ENCODE results near the gene SNCAIP. TPM values are rescaled to one million over a fixed set of nuclear protein-coding genes. Genes with fewer than 3 reads are reported as not detected.

Gene SNCAIP
- total and polyA plus RNA-seq, 2 donors (not counting 1 experiment from before 2014, with no cell fraction given) = 1.3 to 4.1 TPM

DNA sequence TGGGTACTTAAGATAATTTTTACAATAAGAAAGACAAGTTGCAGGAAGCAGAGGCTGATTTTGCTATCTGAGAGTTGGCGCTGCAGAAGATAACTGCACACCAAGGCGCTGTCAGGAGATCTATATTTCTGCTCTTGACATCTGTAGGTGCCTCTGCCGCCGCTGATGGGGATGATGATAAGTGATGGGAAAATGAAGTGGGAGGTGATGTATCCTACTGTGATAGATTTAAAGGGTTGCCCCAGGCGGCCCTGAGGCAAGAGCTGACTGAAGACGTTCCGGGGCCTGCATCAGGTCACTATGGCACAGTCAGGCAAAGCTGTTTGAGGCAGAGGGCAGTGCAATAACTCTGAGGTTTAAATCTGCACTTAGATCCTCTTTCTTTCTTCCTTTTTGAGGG, 78.1 kb downstream of the SNCAIP start:
- Histone ChIP-seq H4K20me1 (ENCODE audit: control insufficient read depth, extremely low read depth, insufficient read depth, low read length) (no peaks in the 10 kb centered on the region), H3K79me2 (ENCODE audit: control insufficient read depth, insufficient read depth, low read length) (no peaks in the 10 kb centered on the region), H3K27ac (ENCODE audit: insufficient read depth, low read length) (no peak overlapping the region), H3K9ac (ENCODE audit: insufficient read depth, low read length) (no peak overlapping the region), H3K9me3 (ENCODE audit: control insufficient read depth, insufficient read depth, low read depth, low read length) (no peaks in the 10 kb centered on the region), H2AFZ (ENCODE audit: low read length) (no peak overlapping the region), H3K4me1 (ENCODE audit: control insufficient read depth, extremely low read depth, insufficient read depth, low read length) (no peaks in the 10 kb centered on the region), H3K27me3 (ENCODE audit: control insufficient read depth, insufficient read depth, low read length) (no peaks in the 10 kb centered on the region), H3K4me3 (replicated peaks in 1 of 4; ENCODE audit: control extremely low read depth in 1 of 4, insufficient read depth in 1 of 4, low read depth in 3 of 4, low read length in 4 of 4) (no peak overlapping the region), H3K4me2 (ENCODE audit: extremely low read depth, insufficient read depth, low read length) (no peak overlapping the region), H3K36me3 (ENCODE audit: control insufficient read depth, insufficient read depth, low read length) (no peaks in the 10 kb centered on the region)
- TF ChIP-seq, protein P1, sequence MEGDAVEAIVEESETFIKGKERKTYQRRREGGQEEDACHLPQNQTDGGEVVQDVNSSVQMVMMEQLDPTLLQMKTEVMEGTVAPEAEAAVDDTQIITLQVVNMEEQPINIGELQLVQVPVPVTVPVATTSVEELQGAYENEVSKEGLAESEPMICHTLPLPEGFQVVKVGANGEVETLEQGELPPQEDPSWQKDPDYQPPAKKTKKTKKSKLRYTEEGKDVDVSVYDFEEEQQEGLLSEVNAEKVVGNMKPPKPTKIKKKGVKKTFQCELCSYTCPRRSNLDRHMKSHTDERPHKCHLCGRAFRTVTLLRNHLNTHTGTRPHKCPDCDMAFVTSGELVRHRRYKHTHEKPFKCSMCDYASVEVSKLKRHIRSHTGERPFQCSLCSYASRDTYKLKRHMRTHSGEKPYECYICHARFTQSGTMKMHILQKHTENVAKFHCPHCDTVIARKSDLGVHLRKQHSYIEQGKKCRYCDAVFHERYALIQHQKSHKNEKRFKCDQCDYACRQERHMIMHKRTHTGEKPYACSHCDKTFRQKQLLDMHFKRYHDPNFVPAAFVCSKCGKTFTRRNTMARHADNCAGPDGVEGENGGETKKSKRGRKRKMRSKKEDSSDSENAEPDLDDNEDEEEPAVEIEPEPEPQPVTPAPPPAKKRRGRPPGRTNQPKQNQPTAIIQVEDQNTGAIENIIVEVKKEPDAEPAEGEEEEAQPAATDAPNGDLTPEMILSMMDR (conservative IDR thresholded peaks at IDR 0.05 in 1 of 2, IDR thresholded peaks at IDR 0.05 in 1 of 2; ENCODE audit: low read depth in 1 of 2, low read length in 2 of 2) = no peak
- TF ChIP-seq EZH2 (IDR thresholded peaks at IDR 0.05; ENCODE audit: low read length, missing control alignments) = no peak
- DNase-seq (ENCODE audit: low read depth in 2 of 2) = no peak

DNA sequence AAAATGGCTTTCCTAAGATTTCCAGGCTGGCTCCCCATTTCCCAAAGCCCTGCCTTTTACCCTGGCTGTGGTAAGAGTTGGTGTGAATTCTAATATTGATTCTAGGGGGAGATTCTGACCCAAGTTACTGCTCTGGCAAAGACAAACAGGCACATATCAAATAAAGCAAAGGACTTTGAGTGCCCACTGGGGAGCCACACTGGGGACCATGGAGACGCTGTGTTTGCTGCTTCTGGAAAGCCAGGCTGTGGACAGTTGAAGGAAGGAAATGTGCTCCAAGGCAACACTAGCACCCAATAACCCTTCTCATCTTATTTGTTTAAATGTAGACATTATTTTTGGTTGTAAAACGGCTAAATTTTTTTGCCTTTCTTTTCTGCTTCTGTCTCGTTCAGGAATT, 78.7 kb downstream of the SNCAIP start:
- no peak overlapping the region for H3K27ac ChIP-seq (ENCODE audit: insufficient read depth, low read length)
- H3K36me3 ChIP-seq (ENCODE audit: control insufficient read depth, insufficient read depth, low read length) = no peaks in the 10 kb centered on the region
- H3K4me2 ChIP-seq (ENCODE audit: extremely low read depth, insufficient read depth, low read length) = no peak overlapping the region
- no peaks in the 10 kb centered on the region for H3K9me3 ChIP-seq (ENCODE audit: control insufficient read depth, insufficient read depth, low read depth, low read length)
- no peaks in the 10 kb centered on the region for H3K27me3 ChIP-seq (ENCODE audit: control insufficient read depth, insufficient read depth, low read length)
- no peak overlapping the region for H3K9ac ChIP-seq (ENCODE audit: insufficient read depth, low read length)
- TF ChIP-seq EZH2 (IDR thresholded peaks at IDR 0.05; ENCODE audit: low read length, missing control alignments) = no peak
- TF ChIP-seq, protein P1 (conservative IDR thresholded peaks at IDR 0.05 in 1 of 2, IDR thresholded peaks at IDR 0.05 in 1 of 2; ENCODE audit: low read depth in 1 of 2, low read length in 2 of 2) = no peak
- H4K20me1 ChIP-seq (ENCODE audit: control insufficient read depth, extremely low read depth, insufficient read depth, low read length) = no peaks in the 10 kb centered on the region
- H3K4me1 ChIP-seq (ENCODE audit: control insufficient read depth, extremely low read depth, insufficient read depth, low read length) = no peaks in the 10 kb centered on the region
- H3K4me3 ChIP-seq (replicated peaks in 1 of 4; ENCODE audit: control extremely low read depth in 1 of 4, insufficient read depth in 1 of 4, low read depth in 3 of 4, low read length in 4 of 4) = no peak overlapping the region
- H2AFZ ChIP-seq (ENCODE audit: low read length) = no peak overlapping the region
- no peaks in the 10 kb centered on the region for H3K79me2 ChIP-seq (ENCODE audit: control insufficient read depth, insufficient read depth, low read length)
- no peak for DNase-seq (ENCODE audit: low read depth in 2 of 2)

DNA sequence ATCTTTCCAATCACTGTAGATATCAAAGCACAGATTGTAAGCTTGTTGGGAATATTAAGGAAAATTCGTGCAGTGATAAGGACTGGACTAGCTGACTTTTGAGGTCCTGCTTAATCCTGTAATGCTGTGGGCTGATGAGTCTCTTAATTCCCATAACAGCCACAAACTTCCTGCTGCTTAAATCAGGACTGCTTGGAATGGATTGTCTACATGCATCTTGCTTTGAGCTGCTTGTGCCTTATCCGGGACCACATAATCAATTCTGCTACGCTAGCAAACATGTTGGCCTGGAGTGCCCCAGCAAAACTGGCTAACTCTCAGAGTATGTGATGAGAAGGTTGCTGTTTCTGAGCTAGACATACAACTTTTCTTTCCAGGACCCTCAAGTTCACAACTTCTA, 79.6 kb downstream of the SNCAIP start:
- H3K9ac ChIP-seq (ENCODE audit: insufficient read depth, low read length) = no peak overlapping the region
- TF ChIP-seq, protein P1 (conservative IDR thresholded peaks at IDR 0.05 in 1 of 2, IDR thresholded peaks at IDR 0.05 in 1 of 2; ENCODE audit: low read depth in 1 of 2, low read length in 2 of 2) = no peak
- no peak for TF ChIP-seq EZH2 (IDR thresholded peaks at IDR 0.05; ENCODE audit: low read length, missing control alignments)
- no peaks in the 10 kb centered on the region for H3K79me2 ChIP-seq (ENCODE audit: control insufficient read depth, insufficient read depth, low read length)
- H3K27me3 ChIP-seq (ENCODE audit: control insufficient read depth, insufficient read depth, low read length) = no peaks in the 10 kb centered on the region
- no peaks in the 10 kb centered on the region for H4K20me1 ChIP-seq (ENCODE audit: control insufficient read depth, extremely low read depth, insufficient read depth, low read length)
- DNase-seq (ENCODE audit: low read depth in 2 of 2) = peak in 1 of 2 donors; percentile 33
- H3K36me3 ChIP-seq (ENCODE audit: control insufficient read depth, insufficient read depth, low read length) = no peaks in the 10 kb centered on the region
- no peak overlapping the region for H3K27ac ChIP-seq (ENCODE audit: insufficient read depth, low read length)
- H3K4me3 ChIP-seq (replicated peaks in 1 of 4; ENCODE audit: control extremely low read depth in 1 of 4, insufficient read depth in 1 of 4, low read depth in 3 of 4, low read length in 4 of 4) = no peak overlapping the region
- H2AFZ ChIP-seq (ENCODE audit: low read length) = no peak overlapping the region
- H3K4me2 ChIP-seq (ENCODE audit: extremely low read depth, insufficient read depth, low read length) = no peak overlapping the region
- no peaks in the 10 kb centered on the region for H3K4me1 ChIP-seq (ENCODE audit: control insufficient read depth, extremely low read depth, insufficient read depth, low read length)
- H3K9me3 ChIP-seq (ENCODE audit: control insufficient read depth, insufficient read depth, low read depth, low read length) = no peaks in the 10 kb centered on the region

Data from fibroblast of lung (primary cell).